Sigmoid colon (tissue), 4 donors: ENCODE data around the gene NCKAP5L.

Source experiments
- EP300 ChIP-seq, 4 donors: sonication (generic); formaldehyde crosslinking; IDR thresholded peaks; one replicate each; pipeline ENCODE4 v1.6.1; 2017; ENCODE audit warnings: antibody characterized with exemption in 4 of 4
- POLR2A ChIP-seq, 2 donors: fragments of 450-650 bp; IDR thresholded peaks; one replicate each; pipeline ENCODE4 v1.6.1; 2016; ENCODE audit warnings: antibody characterized with exemption in 2 of 2, mild to moderate bottlenecking in 2 of 2, moderate library complexity in 2 of 2
- TF ChIP-seq, protein P1 (sequence below), 4 experiments: fragments of 450-650 bp in 3 of 4; fragments of 200-600 bp in 1 of 4; IDR thresholded peaks; one replicate each; pipeline ENCODE4 v1.5.1; 2016 to 2019; ENCODE audit warnings: antibody characterized with exemption in 4 of 4, mild to moderate bottlenecking in 3 of 4, moderate library complexity in 2 of 4

DNA sequence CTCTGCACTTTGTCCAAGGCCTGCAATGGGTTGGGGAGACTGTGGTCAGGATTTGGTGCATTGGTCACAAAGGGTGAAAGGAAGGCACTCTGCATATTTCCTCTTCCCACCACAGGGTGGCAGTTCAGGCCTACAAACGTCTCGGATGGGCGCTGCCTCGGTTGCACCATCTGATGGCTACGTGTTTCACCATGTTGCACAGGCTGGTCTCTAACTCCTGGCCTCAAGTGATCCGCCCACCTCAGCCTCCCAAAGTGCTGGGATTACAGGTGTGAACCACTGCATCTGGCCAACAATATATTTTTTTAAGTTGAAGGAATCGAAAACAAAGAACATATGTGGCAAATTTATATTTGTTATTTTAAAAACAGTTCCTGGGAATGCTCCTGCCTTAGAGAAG is 51.8 kb downstream of the NCKAP5L start:
- TF ChIP-seq, protein P1, sequence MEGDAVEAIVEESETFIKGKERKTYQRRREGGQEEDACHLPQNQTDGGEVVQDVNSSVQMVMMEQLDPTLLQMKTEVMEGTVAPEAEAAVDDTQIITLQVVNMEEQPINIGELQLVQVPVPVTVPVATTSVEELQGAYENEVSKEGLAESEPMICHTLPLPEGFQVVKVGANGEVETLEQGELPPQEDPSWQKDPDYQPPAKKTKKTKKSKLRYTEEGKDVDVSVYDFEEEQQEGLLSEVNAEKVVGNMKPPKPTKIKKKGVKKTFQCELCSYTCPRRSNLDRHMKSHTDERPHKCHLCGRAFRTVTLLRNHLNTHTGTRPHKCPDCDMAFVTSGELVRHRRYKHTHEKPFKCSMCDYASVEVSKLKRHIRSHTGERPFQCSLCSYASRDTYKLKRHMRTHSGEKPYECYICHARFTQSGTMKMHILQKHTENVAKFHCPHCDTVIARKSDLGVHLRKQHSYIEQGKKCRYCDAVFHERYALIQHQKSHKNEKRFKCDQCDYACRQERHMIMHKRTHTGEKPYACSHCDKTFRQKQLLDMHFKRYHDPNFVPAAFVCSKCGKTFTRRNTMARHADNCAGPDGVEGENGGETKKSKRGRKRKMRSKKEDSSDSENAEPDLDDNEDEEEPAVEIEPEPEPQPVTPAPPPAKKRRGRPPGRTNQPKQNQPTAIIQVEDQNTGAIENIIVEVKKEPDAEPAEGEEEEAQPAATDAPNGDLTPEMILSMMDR (IDR thresholded peaks at IDR 0.05) = peak; percentile 54 to 71 (median 66)
- TF ChIP-seq EP300 (IDR thresholded peaks at IDR 0.05) (no peak), POLR2A (IDR thresholded peaks at IDR 0.05) (no peak)
